NCI-H2171 (cell line): ENCODE data around the gene RTF2.

Source experiments
- DNase-seq: peaks from one replicate; lab custom pipeline; 2025; lab: John Stamatoyannopoulos, UW

The RTF2 gene

GRCh38 chr20:56439771-56440291 is 28.6 kb upstream of the RTF2 start:
- no peak for DNase-seq

GRCh38 chr20:56440346-56441007 is 27.9 kb upstream of the RTF2 start:
- DNase-seq = no peak

GRCh38 chr20:56442389-56443365 is 25.8 kb upstream of the RTF2 start:
- DNase-seq = no peak

GRCh38 chr20:56443654-56444540 is 24.5 kb upstream of the RTF2 start:
- DNase-seq = no peak

GRCh38 chr20:56445130-56445529 is 23.3 kb upstream of the RTF2 start:
- no peak for DNase-seq

GRCh38 chr20:56445540-56445939 is 22.9 kb upstream of the RTF2 start:
- no peak for DNase-seq

- DNase-seq = no peak
Measured at GRCh38 chr20:56447227-56447626, 21.2 kb upstream of the RTF2 start.

- DNase-seq = no peak
Measured at GRCh38 chr20:56449459-56449858, 19.0 kb upstream of the RTF2 start.

GRCh38 chr20:56451056-56451765 is 17.2 kb upstream of the RTF2 start:
- no peak for DNase-seq

- DNase-seq = no peak
Measured at GRCh38 chr20:56453352-56453751, 15.1 kb upstream of the RTF2 start.

GRCh38 chr20:56454754-56455153 is 13.7 kb upstream of the RTF2 start:
- DNase-seq = no peak

GRCh38 chr20:56458206-56458821 is 10.1 kb upstream of the RTF2 start:
- no peak for DNase-seq

- DNase-seq = no peak
Measured at GRCh38 chr20:56460459-56460858, 8.0 kb upstream of the RTF2 start.

- DNase-seq = no peak
Measured at GRCh38 chr20:56461576-56461975, 6.9 kb upstream of the RTF2 start.

GRCh38 chr20:56463428-56463827 is 5.0 kb upstream of the RTF2 start:
- DNase-seq = no peak

- no peak for DNase-seq
Measured at GRCh38 chr20:56465997-56466396, 2.4 kb upstream of the RTF2 start.

GRCh38 chr20:56467968-56468315 is 485 bp upstream of the RTF2 start:
- DNase-seq = no peak

GRCh38 chr20:56469077-56469449 is 636 bp downstream of the RTF2 start:
- DNase-seq = no peak

- DNase-seq = no peak
Measured at GRCh38 chr20:56483970-56484369, 15.5 kb downstream of the RTF2 start.

- no peak for DNase-seq
Measured at GRCh38 chr20:56487216-56487615, 18.8 kb downstream of the RTF2 start.

- no peak for DNase-seq
Measured at GRCh38 chr20:56488566-56488965, 20.1 kb downstream of the RTF2 start.
